Prostate gland (tissue), 2 donors: ENCODE results near the gene FAXDC2.

ENCODE experiments used
- POLR2A ChIP-seq: fragments of 450-650 bp; IDR thresholded peaks from one replicate; pipeline ENCODE4 v1.6.1; 2016; ENCODE audit warnings: antibody characterized with exemption, mild to moderate bottlenecking
- POLR2AphosphoS5 ChIP-seq: sonication (generic); formaldehyde crosslinking; IDR thresholded peaks from one replicate; pipeline ENCODE4 v1.6.1; 2017; ENCODE audit warnings: antibody characterized with exemption
- TF ChIP-seq, protein P1 (sequence below), 4 experiments: fragments of 200-600 bp in 2 of 4; fragments of 450-650 bp in 2 of 4; sonication (generic) in 2 of 4; IDR thresholded peaks; 1 replicate in 3 of 4; 2 replicates in 1 of 4; pipeline ENCODE4 v1.5.1; 2016 to 2019; ENCODE audit warnings: antibody characterized with exemption in 4 of 4, mild to moderate bottlenecking in 2 of 4, moderate library complexity in 2 of 4

DNA sequence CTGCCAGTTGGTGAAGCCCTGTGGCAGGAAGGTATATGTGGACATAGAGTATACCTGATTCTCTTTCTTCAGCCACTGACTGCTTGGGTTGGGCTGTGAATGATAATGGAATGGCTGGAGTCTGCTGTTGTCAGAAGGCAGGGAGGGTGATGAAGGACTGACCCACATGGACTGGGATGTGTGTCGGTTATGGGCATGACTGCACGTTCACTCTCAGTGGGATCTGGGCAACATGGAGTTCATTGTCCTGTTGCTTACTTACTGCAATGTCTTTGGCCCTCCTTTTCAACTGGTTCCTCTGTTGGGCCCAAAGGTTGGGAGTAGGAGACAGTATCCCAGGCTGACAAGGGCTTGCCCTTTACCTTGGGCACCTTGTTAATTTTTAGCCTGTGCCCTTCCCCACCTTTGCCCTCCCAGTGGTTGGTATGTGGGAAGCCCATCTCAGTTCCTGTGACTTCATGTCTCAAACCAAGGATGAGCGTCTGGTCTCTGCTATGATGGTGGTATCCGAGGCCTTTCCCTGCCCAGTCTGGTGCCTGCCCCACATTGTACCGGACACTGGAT is 34.6 kb downstream of the FAXDC2 start:
- TF ChIP-seq, protein P1, sequence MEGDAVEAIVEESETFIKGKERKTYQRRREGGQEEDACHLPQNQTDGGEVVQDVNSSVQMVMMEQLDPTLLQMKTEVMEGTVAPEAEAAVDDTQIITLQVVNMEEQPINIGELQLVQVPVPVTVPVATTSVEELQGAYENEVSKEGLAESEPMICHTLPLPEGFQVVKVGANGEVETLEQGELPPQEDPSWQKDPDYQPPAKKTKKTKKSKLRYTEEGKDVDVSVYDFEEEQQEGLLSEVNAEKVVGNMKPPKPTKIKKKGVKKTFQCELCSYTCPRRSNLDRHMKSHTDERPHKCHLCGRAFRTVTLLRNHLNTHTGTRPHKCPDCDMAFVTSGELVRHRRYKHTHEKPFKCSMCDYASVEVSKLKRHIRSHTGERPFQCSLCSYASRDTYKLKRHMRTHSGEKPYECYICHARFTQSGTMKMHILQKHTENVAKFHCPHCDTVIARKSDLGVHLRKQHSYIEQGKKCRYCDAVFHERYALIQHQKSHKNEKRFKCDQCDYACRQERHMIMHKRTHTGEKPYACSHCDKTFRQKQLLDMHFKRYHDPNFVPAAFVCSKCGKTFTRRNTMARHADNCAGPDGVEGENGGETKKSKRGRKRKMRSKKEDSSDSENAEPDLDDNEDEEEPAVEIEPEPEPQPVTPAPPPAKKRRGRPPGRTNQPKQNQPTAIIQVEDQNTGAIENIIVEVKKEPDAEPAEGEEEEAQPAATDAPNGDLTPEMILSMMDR (IDR thresholded peaks at IDR 0.05), result no peak
- TF ChIP-seq POLR2AphosphoS5, result no peak
- no peak for TF ChIP-seq POLR2A
